GM12865 (cell line): ENCODE data around the gene GABRA4.

Experiments used
- DNase-seq: peaks from one replicate; pipeline ENCODE4 v3.0.0; 2010; ENCODE audit warnings: low read depth
- H3K4me3 ChIP-seq: 2 replicates; pipeline ENCODE4 v1.5.1; 2011; ENCODE audit warnings: mild to moderate bottlenecking, low read depth, low read length, control low read depth
- CTCF ChIP-seq: IDR thresholded peaks from 2 replicates; pipeline ENCODE4 v1.5.1; 2011; ENCODE audit warnings: low read length, control low read depth, low read depth, inconsistent platforms; ENCODE audit not compliant: insufficient read depth; ENCODE audit errors: missing control alignments

GABRA4 gene

GRCh38 chr4:47000406-47000805 is 7.0 kb upstream of the GABRA4 start:
- no peak overlapping the region for H3K4me3 ChIP-seq
- TF ChIP-seq CTCF, result no peak
- no peak for DNase-seq

GRCh38 chr4:46999566-46999965 is 6.2 kb upstream of the GABRA4 start:
- no peak overlapping the region for H3K4me3 ChIP-seq
- no peak for TF ChIP-seq CTCF
- DNase-seq, result no peak

- no peak overlapping the region for H3K4me3 ChIP-seq
- no peak for TF ChIP-seq CTCF
- DNase-seq, result no peak
Measured at GRCh38 chr4:46994007-46994405, 625 bp upstream of the GABRA4 start.

- no peak for TF ChIP-seq CTCF
- no peak for DNase-seq
- no peak overlapping the region for H3K4me3 ChIP-seq
Measured at GRCh38 chr4:46992338-46992737, 1.0 kb downstream of the GABRA4 start.

- no peak overlapping the region for H3K4me3 ChIP-seq
- no peak for DNase-seq
- TF ChIP-seq CTCF, result no peak
Measured at GRCh38 chr4:46986922-46987638, 6.3 kb downstream of the GABRA4 start.

- H3K4me3 ChIP-seq, result no peak overlapping the region
- TF ChIP-seq CTCF, result no peak
- no peak for DNase-seq
Measured at GRCh38 chr4:46984781-46985180, 8.6 kb downstream of the GABRA4 start.

GRCh38 chr4:46980851-46981250 is 12.5 kb downstream of the GABRA4 start:
- DNase-seq, result no peak

More at GRCh38 chr4:46980851-46981250, 12.5 kb downstream of the GABRA4 start:
- TF ChIP-seq CTCF, result no peak
- no peak overlapping the region for H3K4me3 ChIP-seq
